Erythroblast (primary cell): ENCODE measurements around the gene CUL1.
"Not testable (repeated sequence)": the region's sequence is repeated elsewhere in the genome, so short reads cannot be mapped to it uniquely, and the experiment has no call there.

Experiments
- DNase-seq, 2 experiments: peaks; one replicate each; lab custom pipeline; 2025; lab: John Stamatoyannopoulos, UW
- GATA1 ChIP-seq: IDR thresholded peaks from 2 replicates; pipeline ENCODE4 v1.6.1; 2011; ENCODE audit warnings: low read depth, mild to moderate bottlenecking, control low read depth, low read length, moderate library complexity
- POLR2A ChIP-seq: IDR thresholded peaks from 2 replicates; pipeline ENCODE4 v1.6.1; 2011; ENCODE audit warnings: mild to moderate bottlenecking, low read length

Gene CUL1

DNA sequence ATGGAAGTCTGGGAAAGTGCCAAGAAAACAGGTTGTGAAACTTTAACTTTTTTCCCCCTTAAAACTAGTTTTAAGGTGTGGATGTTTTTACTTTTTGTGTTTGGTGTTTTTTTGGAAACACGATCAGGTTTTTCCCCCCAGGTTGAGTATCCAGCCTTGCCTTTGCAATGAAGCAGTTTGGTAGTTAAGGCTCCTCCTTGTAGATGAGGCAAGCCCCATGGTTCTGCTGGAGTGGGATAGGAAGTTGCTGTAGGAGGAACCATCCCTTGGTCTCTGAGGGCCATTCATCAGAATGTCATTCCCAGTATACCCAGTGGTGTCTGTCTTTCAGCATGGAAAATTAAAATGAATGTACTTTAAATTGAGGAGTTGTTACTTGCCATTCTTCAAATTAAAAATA lies 2.7 kb downstream of the CUL1 start:
- TF ChIP-seq GATA1: no peak
- TF ChIP-seq POLR2A: no peak
- DNase-seq: no peak

DNA sequence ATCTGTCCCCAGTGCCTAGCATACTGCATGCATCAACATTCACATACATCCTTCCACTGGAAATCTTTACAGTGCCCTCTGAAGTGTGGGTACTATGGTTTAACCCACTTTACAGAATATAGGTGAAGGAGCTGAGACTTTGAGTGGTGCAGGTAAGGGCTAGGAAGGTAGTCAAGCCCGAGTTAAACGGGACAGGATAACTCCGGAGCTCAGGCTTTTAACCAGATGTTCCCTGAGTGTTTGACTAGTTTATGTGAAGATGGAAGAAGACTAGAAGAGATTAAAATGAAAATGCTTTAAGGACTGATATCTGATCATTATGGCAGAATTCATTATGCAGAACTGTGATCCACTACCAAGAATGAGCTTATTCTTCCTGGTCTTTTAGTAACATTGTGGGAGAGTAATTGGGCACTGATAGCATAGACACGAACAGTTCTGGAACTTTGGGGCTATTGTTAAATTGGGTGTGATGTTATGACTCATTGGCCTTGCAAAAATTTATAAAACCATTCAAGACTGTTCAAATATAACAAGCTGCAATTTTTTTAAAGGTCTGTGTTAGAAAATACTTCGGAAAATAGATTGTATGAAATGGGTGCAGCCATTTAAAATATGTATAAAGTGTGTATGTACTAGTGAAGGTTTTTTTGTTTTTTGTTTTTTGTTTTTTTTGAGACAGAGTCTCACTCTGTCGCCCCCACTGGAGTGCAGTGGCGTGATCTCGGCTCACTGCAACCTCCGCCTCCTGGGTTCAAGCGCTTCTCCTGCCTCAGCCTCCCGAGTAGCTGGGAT lies 4.4 kb downstream of the CUL1 start:
- DNase-seq: no peak

DNA sequence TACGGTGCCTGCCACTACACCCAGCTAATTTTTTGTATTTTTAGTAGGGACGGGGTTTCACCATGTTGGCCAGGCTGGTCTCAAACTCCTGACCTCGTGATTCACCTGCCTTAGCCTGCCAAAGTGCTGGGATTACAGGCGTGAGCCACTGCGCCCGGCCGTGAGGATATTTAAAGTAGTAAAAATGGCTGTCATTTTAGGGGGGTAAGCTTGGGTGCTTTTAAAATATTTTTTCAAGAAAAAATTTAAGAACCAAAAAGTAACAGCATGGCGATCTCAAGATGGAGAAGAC lies 4.9 kb downstream of the CUL1 start:
- DNase-seq: not testable (repeated sequence)

More for the DNA sequence above, 4.4 kb downstream of the CUL1 start:
- no peak for TF ChIP-seq GATA1
- TF ChIP-seq POLR2A: no peak

DNA sequence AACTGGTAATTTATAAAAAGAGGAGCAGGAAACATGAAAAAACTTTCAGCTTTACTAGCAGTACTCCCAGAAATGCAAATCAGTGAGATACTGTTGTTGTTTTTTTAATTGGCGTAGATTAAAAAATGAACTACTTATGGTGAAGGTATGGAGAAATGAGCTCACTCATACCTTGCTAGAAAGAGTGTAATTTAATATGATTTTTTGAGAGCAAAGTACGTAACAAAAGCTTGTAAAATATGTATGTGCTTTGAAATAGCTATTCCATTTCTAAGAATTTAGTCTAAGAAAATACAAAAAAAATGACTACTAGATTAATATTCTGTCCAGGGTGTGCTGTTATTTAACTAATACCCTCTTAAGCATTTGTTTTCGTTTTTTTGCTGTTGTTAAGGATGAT lies 5.5 kb downstream of the CUL1 start:
- no peak for DNase-seq
- no peak for TF ChIP-seq POLR2A
- no peak for TF ChIP-seq GATA1

DNA sequence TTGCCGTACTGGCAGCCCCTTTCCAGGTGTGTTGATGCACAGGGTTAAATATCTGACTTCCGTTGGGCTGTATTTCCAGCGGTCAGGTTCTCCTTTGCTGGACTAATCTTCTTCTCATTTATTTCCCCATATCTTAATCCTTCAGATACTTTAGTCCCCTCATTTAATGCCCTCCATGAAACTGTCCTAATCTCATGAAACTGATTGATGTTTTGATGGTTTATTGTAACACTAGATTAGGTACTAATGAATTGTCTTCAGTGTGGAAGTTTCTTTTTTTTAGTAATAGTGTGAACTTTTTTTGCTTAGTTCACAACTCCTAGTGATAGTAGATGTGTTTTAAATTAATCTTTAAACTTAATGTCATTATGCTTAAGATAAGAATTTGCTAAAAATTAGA lies 6.3 kb downstream of the CUL1 start:
- TF ChIP-seq POLR2A: no peak
- TF ChIP-seq GATA1: no peak
- no peak for DNase-seq

DNA sequence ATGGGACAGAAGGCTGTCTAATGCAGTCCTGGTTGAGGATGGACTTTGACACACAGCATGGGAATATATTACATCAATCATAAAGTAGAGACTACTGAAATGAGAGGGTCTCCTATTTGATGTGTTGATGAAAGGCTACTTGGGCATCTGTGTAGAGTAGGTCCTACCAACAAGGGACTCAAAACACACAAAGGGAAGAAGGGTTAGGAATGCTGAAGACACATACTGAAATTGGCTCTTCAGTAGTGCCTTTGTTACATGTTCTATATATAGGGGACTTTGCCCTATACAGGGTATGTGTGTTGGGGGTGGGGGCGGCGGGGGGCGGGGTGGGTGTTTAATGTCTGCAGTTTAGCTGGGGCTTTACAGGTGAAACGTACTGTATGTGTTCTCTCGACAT lies 7.7 kb downstream of the CUL1 start:
- no peak for DNase-seq
- TF ChIP-seq POLR2A (no peak), GATA1 (no peak)

DNA sequence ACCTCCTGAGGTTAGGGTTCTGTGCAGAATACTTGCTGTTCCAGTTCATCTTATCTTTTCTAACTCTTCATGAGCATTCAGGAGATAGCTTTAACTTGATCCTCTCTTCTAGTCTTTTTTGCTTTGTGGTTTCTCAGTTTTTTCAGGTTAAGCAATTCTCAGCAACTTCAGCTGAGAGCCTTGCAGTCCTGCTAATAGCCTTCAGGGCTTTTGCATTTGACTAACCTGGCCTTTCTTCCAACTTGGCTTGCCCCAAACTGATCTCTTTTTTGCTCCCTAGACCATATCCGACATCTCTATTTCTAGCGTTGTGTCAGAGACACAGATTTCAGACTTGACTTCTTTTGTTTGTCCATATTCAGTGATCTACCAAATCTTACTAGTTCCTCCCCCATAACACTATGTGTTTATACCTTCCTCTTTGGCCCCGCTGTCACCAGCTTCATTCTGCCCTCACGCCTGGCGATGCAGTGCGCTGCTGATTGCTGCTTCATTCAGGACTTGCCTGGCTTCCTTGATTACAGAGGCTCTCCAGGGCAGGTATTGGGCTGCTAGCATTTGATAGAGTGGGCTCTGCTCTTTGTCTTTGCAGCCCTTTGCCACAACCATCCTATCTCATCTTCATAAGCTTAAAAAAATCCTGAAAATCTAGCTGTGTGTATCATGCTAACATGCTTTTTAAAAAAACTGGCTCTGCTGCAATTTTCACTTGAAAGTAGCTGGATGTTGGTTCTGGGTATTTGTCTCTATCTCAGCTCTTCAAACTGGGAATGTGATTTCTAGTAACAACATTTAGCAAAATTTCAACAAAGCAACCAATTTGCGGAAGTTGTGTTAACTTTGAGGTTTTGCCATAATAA lies 9.6 kb downstream of the CUL1 start:
- TF ChIP-seq POLR2A: no peak
- no peak for TF ChIP-seq GATA1
- peak; percentile 43 to 74 for DNase-seq

DNA sequence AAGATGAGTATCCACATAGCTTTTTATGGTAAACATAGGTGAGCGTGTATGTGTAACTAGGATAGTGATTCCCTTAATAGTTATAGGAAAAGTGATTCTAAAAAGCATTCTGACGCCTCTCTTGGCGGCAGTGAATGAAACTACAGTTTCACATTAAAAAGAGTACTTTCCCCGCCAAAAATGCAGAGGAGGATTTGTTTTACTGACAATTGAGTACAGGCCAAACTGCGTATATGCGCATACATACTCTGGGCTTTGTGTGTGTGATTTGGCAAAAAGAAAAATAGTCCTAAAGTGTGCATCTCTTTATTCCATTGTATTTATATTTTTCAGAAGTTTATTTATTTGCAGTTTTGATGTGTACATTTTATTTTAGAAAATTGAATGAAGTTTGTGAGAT lies 10.3 kb downstream of the CUL1 start:
- DNase-seq: no peak
- TF ChIP-seq GATA1 (no peak), POLR2A (no peak)

DNA sequence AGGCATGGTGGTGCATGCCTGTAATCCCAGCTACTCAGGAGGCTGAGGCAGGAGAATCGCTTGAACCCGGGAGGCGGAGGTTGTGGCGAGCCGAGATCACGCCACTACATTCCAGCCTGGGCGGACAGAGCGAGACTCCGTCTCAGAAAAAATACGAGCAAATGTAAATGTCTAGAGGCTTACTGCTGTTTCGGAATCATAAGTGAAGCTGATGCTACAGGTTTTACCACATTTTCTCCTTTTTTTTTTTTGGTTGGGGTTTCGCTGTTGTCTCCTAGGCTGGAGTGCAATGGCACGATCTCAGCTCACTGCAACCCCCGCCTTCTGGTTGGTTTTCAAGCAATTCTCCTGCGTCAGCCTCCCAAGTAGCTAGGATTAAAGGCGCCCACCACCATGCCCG lies 11.7 kb downstream of the CUL1 start:
- not testable (repeated sequence) for DNase-seq

DNA sequence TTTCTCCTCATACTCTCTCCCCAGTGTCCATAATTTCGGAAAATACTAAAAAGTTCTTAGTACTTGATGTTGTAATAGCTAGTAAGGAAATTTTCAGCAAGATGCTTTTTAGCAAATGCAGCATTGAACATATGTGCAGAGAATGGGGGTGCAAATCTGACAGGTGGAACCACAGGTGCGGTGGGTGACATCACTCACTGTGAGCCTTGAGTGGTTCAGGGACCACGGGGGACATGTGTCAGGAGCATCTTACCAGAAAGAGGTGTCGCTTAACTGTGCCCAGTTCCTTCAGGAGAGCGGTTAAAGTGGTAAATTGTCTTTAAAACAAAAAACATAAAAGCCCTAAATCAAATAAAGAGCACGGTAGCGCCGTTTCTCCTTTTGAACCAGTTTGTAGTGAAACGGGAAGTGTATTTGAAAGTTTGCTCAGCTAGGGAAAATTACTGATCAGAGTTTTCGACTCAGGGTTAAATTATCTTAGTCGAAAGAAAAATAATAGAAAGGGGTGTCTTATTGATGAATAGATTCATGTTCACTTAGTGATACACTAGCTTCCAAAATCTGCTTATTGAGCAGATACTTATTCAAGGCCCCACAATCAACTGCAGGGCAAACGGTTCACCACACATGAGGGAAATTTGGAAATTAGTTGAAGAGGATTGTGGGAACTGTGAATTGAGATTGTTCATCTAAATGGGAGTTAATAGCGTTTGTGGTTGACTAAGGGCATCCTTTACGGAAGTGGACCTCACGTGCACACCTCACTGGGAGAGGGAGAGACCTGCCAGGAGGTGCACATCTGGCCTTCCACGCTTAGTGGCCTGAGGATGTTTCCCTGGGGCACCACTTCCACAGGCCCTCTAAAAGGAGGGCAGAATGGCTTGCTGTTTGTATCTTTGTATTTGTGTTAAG lies 12.7 kb downstream of the CUL1 start:
- no peak for TF ChIP-seq GATA1
- TF ChIP-seq POLR2A: no peak
- DNase-seq: no peak

DNA sequence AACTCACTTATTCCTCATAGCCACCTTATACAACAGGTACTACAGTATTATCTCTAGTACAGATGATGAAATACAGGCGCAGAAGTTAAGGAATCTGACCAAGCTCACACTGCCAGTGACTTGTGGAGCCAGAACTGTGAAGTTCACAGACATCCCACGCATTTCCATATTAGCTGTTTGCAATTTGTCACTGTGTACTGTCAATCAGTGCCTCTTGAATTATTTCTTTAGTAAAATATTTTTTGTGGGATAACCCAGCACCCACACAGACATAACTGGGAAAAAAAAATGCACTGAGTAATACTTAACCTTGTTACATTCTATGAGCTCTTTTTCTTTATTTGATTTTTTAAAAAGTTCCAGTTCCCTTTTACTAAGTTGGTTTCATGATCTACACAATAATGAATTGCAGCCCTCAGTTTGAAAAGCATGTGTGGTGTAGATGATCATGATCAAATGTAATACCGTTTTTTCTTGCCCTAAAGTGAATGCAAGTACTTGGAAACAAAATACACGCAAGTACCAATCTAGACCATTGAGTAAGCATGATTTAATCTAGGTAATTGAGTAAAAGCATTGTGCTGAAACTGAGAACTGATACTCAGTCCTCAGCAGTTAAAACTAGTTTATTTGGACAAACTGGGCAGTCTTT lies 14.1 kb downstream of the CUL1 start:
- no peak for TF ChIP-seq POLR2A
- no peak for TF ChIP-seq GATA1
- no peak for DNase-seq

DNA sequence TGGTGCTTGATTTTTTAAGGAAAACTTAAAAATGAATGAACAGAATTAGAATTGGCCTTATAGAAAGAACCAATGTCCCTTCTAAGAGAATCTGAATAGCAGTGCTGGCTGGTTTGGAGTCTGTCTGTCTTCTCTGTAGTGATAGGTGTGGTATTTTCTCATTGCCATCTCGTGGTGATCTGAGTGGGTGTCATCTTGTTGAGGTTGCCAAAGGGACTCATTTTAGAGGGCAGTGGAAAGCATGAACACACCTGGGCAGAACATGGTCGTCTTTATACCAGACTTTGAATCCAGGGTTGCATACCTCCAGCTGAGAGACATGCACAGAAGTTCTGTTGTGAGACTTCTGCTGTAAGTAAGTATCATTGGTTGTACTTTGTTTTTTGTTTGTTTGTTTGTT lies 15.8 kb downstream of the CUL1 start:
- no peak for DNase-seq
- no peak for TF ChIP-seq GATA1
- no peak for TF ChIP-seq POLR2A

DNA sequence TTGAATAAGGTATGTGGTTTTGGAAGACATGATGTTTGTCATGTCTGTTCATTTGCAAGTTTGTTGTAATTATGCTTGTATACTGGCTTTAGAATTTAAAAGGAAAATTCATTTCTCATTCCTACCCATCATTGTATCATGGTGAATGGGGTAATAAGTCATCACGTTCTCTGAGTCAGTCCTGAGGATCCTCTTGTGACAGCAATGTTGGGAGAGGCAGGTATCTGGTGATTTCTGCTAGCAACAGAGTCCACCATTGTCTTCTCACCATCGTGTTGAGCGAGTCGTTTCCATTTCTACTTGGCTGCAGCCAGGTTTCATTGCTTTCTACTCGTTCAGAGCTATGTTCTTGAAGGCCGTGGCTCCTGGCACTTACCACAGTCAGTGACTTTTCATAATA lies 16.3 kb downstream of the CUL1 start:
- no peak for DNase-seq
- no peak for TF ChIP-seq POLR2A
- no peak for TF ChIP-seq GATA1
